Cardiac fibroblast (primary cell): ENCODE results near the gene KRTAP10-1.

Experiments used
- DNase-seq, 2 donors: peaks; one replicate each; pipeline versions ENCODE4 v3.0.0 to v3.0.0-alpha.2; 2010; ENCODE audit warnings: low read depth in 2 of 2
- H3K4me3 ChIP-seq, 2 donors: replicated peaks in 1 of 2; 1 replicate in 1 of 2; 2 replicates in 1 of 2; pipeline ENCODE4 v1.5.1; 2011; ENCODE audit warnings: low read depth in 2 of 2, low read length in 2 of 2, mild to moderate bottlenecking in 2 of 2, moderate library complexity in 1 of 2
- TF ChIP-seq, protein P1 (sequence below): IDR thresholded peaks from one replicate; pipeline ENCODE4 v1.5.1; 2011; ENCODE audit warnings: low read depth, mild to moderate bottlenecking, low read length, inconsistent platforms

KRTAP10-1 gene

DNA sequence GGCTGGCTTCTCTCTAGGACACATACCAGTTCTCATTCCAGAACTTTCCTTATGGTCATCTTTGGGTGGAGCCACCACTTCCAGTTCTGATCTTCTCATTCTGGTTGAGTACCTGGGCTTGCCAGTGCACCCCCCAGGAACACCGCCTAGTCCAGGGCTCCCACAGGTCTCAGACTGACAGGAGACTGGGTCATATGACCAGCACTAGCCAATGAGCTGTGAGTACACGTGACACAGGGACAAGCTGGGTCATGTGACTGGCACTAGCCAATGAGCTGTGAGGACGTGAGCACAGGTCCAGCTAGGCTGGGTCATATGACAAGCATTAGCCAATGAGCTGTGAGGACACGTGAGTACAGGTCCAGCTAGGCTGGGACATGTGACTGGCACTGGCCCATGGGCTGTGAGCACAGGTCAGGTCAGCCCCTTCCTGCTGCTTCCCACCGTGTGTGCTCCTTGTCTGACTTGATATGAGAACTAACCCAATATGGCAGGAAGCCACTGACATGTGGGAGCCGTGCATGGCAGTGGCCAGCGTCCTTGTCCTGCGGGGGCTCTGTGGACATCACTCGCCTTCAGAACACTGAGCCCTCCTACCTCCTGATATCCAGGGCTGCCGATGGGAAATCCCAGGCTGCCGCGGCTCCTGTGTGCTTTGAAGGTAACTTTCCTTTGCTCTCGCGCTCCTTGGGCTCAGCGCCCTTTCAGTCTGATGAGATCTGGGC is 22.7 kb downstream of the KRTAP10-1 start:
- H3K4me3 ChIP-seq: no peak overlapping the region
- peak; percentile 10 to 32 for DNase-seq
- TF ChIP-seq, protein P1, sequence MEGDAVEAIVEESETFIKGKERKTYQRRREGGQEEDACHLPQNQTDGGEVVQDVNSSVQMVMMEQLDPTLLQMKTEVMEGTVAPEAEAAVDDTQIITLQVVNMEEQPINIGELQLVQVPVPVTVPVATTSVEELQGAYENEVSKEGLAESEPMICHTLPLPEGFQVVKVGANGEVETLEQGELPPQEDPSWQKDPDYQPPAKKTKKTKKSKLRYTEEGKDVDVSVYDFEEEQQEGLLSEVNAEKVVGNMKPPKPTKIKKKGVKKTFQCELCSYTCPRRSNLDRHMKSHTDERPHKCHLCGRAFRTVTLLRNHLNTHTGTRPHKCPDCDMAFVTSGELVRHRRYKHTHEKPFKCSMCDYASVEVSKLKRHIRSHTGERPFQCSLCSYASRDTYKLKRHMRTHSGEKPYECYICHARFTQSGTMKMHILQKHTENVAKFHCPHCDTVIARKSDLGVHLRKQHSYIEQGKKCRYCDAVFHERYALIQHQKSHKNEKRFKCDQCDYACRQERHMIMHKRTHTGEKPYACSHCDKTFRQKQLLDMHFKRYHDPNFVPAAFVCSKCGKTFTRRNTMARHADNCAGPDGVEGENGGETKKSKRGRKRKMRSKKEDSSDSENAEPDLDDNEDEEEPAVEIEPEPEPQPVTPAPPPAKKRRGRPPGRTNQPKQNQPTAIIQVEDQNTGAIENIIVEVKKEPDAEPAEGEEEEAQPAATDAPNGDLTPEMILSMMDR: no peak

DNA sequence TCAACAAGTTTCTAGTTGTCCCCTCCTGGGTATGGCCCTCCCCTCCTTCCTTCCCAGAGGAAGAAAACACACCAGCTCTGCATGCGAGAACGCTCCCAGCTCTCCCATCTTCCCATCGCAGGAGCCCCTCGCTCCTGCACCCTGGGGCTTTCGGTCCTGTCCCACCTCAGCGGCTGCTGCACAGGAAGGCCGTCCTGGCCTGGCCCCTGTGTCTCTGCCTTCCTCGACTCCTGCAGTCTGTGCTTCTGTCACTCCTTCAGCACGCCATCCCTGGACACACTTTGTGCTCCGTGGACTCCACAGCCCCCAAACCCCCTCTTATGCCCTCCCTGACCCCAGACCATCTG is 23.2 kb downstream of the KRTAP10-1 start:
- DNase-seq: no peak
- TF ChIP-seq, protein P1: no peak
- no peak overlapping the region for H3K4me3 ChIP-seq

- no peak for DNase-seq
- TF ChIP-seq, protein P1: no peak
- no peak overlapping the region for H3K4me3 ChIP-seq
Observed at GRCh38 chr21:44516342-44516741, 23.7 kb downstream of the KRTAP10-1 start.

DNA sequence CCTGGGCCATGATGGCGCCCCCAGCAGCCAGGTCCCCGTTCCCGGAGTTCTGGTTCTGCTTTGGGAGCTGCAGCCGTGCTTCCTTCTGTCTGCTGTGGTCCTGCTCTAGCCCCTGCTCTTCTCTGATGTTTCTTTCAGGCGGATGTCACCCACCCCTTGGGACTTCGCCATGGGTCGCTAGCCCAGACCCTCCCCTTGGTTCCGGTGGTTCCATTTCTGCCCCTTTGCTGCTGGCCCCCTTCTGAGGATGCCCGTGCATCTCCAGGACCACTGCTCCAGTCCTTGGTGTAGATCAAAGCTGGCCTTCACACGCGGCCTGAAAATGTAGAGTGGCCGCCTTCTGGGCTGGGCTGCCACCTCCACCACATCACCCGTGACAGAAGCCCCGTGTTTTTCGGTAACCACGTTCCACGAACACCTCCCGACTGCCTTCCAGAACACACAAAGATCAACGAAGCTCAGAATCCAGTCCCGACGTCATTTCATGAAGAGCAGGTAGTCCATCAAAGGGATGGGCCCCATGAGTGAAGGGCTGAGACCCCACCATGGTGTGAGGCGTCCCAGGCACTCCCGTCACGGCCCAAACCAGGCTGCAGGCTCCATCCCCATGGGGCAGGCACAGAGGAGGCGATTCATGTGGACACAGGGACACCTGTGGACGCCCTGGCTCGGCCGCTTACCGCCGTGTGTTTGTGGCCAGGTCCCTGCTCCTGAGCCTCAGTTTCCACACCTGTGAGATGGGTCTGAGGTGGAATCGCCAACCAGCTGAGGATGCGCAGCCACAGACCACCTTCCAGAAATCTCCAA is 24.4 kb downstream of the KRTAP10-1 start:
- TF ChIP-seq, protein P1: no peak
- no peak for DNase-seq
- H3K4me3 ChIP-seq: no peak overlapping the region

DNA sequence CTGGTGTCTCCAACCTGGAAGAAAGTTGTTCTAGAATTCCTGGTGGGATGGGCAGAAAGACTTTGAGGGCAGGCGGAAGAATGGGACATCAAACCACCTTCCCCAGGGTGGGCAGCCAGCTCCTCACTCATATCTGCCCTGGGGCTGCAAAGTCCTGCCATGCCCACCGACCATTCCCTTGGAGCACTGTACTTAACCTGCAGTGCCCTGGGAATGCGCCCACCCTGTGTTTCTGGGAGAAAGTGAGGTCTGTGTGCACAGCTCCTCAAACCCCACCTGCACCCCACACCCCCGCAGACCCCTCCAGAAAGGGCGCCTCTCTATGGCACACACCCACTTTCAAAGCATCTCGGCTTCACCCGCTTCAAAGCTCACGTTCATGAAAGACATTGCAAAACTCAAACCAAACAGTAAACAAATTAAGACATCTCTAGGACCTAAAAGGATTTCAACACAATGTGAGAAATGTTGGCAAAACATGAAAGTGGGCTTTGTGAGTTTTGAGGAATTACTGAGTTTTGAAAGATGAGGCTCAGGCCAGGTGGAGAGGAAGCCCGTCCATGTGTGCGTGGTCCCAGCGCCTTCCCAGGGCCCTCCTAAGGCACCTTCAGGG is 25.1 kb downstream of the KRTAP10-1 start:
- TF ChIP-seq, protein P1: no peak
- no peak for DNase-seq
- no peak overlapping the region for H3K4me3 ChIP-seq

GRCh38 chr21:44514218-44514520 is 25.8 kb downstream of the KRTAP10-1 start:
- TF ChIP-seq, protein P1: no peak
- no peak for DNase-seq

More at GRCh38 chr21:44514218-44514520, 25.8 kb downstream of the KRTAP10-1 start:
- no peak overlapping the region for H3K4me3 ChIP-seq
